Measurements from ENCODE around the gene HSH2D. TPM values are rescaled to one million over a fixed set of nuclear protein-coding genes. Genes with fewer than 3 reads are reported as not detected.

Gene HSH2D
- polyA plus RNA-seq, 1 of the 3 experiments (the other 2 are of a cell fraction): not detected

GRCh38 chr19:16193466-16193865, 50.0 kb downstream of the HSH2D start:
- CTCF ChIA-PET: interaction anchor here (2.3 kb wide), 1 partner anchor 8 kb away, joined by 9 read pairs; the partner anchor contains the start of gene FAM32A

More at GRCh38 chr19:16193466-16193865, 50.0 kb downstream of the HSH2D start:
- no peak overlapping the region for H2AFZ ChIP-seq (ENCODE audit: low read depth)
- no peak overlapping the region for H3K4me2 ChIP-seq
- H4K20me1 ChIP-seq (ENCODE audit: insufficient read depth): no peaks in the 10 kb centered on the region
- TF ChIP-seq SMC3 (IDR thresholded peaks at IDR 0.05; ENCODE audit: low read depth, low read length) (no peak), RAD21 (IDR thresholded peaks at IDR 0.05; ENCODE audit: low read length) (no peak), ZBTB33 (IDR thresholded peaks at IDR 0.05; ENCODE audit: borderline replicate concordance, low read depth) (no peak), TAF1 (IDR thresholded peaks at IDR 0.05; ENCODE audit: borderline replicate concordance, low read depth, low read length) (no peak), JUND (IDR thresholded peaks at IDR 0.05) (no peak), PBX3 (IDR thresholded peaks at IDR 0.05) (no peak), IRF3 (IDR thresholded peaks at IDR 0.05; ENCODE audit: low read depth, low read length) (no peak), GABPA (IDR thresholded peaks at IDR 0.05; ENCODE audit: low read depth) (no peak), CHD2 (IDR thresholded peaks at IDR 0.05; ENCODE audit: low read length, partially characterized antibody) (no peak), NFIC (IDR thresholded peaks at IDR 0.05; ENCODE audit: borderline replicate concordance) (no peak), REST (IDR thresholded peaks at IDR 0.05; ENCODE audit: low read depth, low read length) (no peak), EZH2phosphoT487 (IDR thresholded peaks at IDR 0.05; ENCODE audit: borderline replicate concordance, low read depth) (no peak), FOSL2 (IDR thresholded peaks at IDR 0.05; ENCODE audit: borderline replicate concordance, low read depth) (no peak), GATA2 (CRISPR knock-in tag; IDR thresholded peaks at IDR 0.05) (no peak), USF2 (IDR thresholded peaks at IDR 0.05; ENCODE audit: borderline replicate concordance, low read depth, low read length) (no peak), EP300 (IDR thresholded peaks at IDR 0.05; ENCODE audit: borderline replicate concordance in 1 of 2, low read depth in 1 of 2, low read length in 1 of 2) (no peak), CTCF (IDR thresholded peaks at IDR 0.05) (no peak)
- H3K9ac ChIP-seq: no peak overlapping the region
- H3K79me2 ChIP-seq (ENCODE audit: insufficient read depth): peaks cover 20% of the 10 kb centered on the region
- no peaks in the 10 kb centered on the region for H3K9me3 ChIP-seq
- H3K27ac ChIP-seq (ENCODE audit: low read depth in 2 of 2, low read length in 1 of 2): no peak overlapping the region
- DNase-seq: no peak
- H3K36me3 ChIP-seq (replicated peaks in 1 of 2; ENCODE audit: control insufficient read depth in 1 of 2, insufficient read depth in 2 of 2, low read length in 1 of 2): peaks cover 28 to 33% of the 10 kb centered on the region in 2 experiments
- H3K27me3 ChIP-seq (ENCODE audit: insufficient read depth): no peaks in the 10 kb centered on the region
- H3K4me1 ChIP-seq (ENCODE audit: control insufficient read depth in 1 of 2, insufficient read depth in 2 of 2, low read depth in 1 of 2, low read length in 1 of 2): peaks cover 2 to 8% of the 10 kb centered on the region in 2 experiments; a peak in 3 of 4 replicates
- WGBS (ENCODE audit: low lambda C conversion rate): 95% methylated on average over 9 of the region's 10 CpGs
- no peak overlapping the region for H3K4me3 ChIP-seq (ENCODE audit: low read depth in 2 of 2, low read length in 1 of 2)
- H3F3A ChIP-seq (replicated peaks; ENCODE audit: insufficient read depth): peaks cover 16% of the 10 kb centered on the region
- POLR2A ChIA-PET: interaction anchor here (1.0 kb wide), 1 partner anchor 8 kb away, joined by 3 read pairs; no protein-coding TSS in a partner anchor
- H3K9me2 ChIP-seq: no peaks in the 10 kb centered on the region

Data from SK-N-SH (cell line).